SK-N-SH (cell line): ENCODE results near the gene COG3. TPM values are rescaled to one million over a fixed set of nuclear protein-coding genes. Genes with fewer than 3 reads are reported as not detected.
A peak's percentile ranks its signal among the peaks of the same experiment; 100 is the strongest.

Source experiments
- CTCF ChIA-PET: fragments of 300-600, 350-600 bp; formaldehyde crosslinking; extraction: SDS; loops from one replicate; lab custom pipeline; 2021; lab: Yijun Ruan, JAX
- POLR2A ChIA-PET: fragments of 350-600 bp; sonication (Branson Sonifier 250); formaldehyde crosslinking; extraction: SDS; loops from one replicate; lab custom pipeline; 2020; ENCODE audit warnings: antibody characterized with exemption, inconsistent platforms; lab: Yijun Ruan, JAX
- DNase-seq: peaks from one replicate; pipeline ENCODE4 v3.0.0; 2012
- H2AFZ ChIP-seq: fragments of 200-600 bp; sonication (generic); 2 replicates; pipeline ENCODE4 v1.8.1; 2016; ENCODE audit warnings: antibody characterized with exemption, mild to moderate bottlenecking, low read depth
- H3F3A ChIP-seq: fragments of 200-600 bp; sonication (generic); replicated peaks from 2 replicates; pipeline ENCODE3; 2016; ENCODE audit warnings: antibody characterized with exemption, mild to moderate bottlenecking; ENCODE audit not compliant: insufficient read depth
- H3K27ac ChIP-seq, 2 experiments: fragments of 200-500 bp in 1 of 2; fragments of 200-600 bp in 1 of 2; sonication (Bioruptor generic) in 1 of 2; sonication (generic), shearing (Covaris generic) in 1 of 2; 2 replicates each; pipeline versions ENCODE4 v1.5.1 to v1.6.1; 2014 to 2016; ENCODE audit warnings: low read depth in 2 of 2, inconsistent platforms in 1 of 2, low read length in 1 of 2, mild to moderate bottlenecking in 1 of 2, mixed read lengths in 1 of 2
- H3K27me3 ChIP-seq: fragments of 200-600 bp; sonication (generic), shearing (Covaris generic); 2 replicates; pipeline ENCODE4 v1.6.1; 2016; ENCODE audit warnings: mixed run types; ENCODE audit not compliant: insufficient read depth
- H3K36me3 ChIP-seq, 2 experiments: fragments of 200-500 bp in 1 of 2; fragments of 200-600 bp in 1 of 2; sonication (Bioruptor generic) in 1 of 2; sonication (generic) in 1 of 2; replicated peaks in 1 of 2; 2 replicates each; pipeline versions ENCODE3 to v1.5.1; 2014 to 2016; ENCODE audit warnings: low read length in 1 of 2, mild to moderate bottlenecking in 1 of 2; ENCODE audit not compliant: insufficient read depth in 2 of 2, control insufficient read depth in 1 of 2
- H3K4me1 ChIP-seq, 2 experiments: fragments of 200-500 bp in 1 of 2; fragments of 200-600 bp in 1 of 2; sonication (Bioruptor generic) in 1 of 2; sonication (generic), shearing (Covaris generic) in 1 of 2; 2 replicates each; pipeline versions ENCODE4 v1.5.1 to v1.6.1; 2014 to 2016; ENCODE audit warnings: low read depth in 1 of 2, low read length in 1 of 2, mixed run types in 1 of 2; ENCODE audit not compliant: insufficient read depth in 2 of 2, control insufficient read depth in 1 of 2
- H3K4me2 ChIP-seq: fragments of 200-600 bp; sonication (generic), shearing (Covaris generic); 2 replicates; pipeline ENCODE4 v1.6.1; 2017; ENCODE audit warnings: mixed run types
- H3K4me3 ChIP-seq, 2 experiments: fragments of 200-500 bp in 1 of 2; fragments of 200-600 bp in 1 of 2; sonication (Bioruptor generic) in 1 of 2; sonication (generic), shearing (Covaris generic) in 1 of 2; 2 replicates each; pipeline versions ENCODE4 v1.5.1 to v1.8.1; 2014 to 2016; ENCODE audit warnings: low read depth in 2 of 2, inconsistent platforms in 1 of 2, low read length in 1 of 2, mild to moderate bottlenecking in 1 of 2, mixed read lengths in 1 of 2, moderate library complexity in 1 of 2
- H3K79me2 ChIP-seq: fragments of 200-600 bp; sonication (generic); 2 replicates; pipeline ENCODE4 v1.8.1; 2017; ENCODE audit warnings: mild to moderate bottlenecking; ENCODE audit not compliant: insufficient read depth
- H3K9ac ChIP-seq: fragments of 200-600 bp; sonication (generic); 2 replicates; pipeline ENCODE4 v1.6.1; 2017; ENCODE audit warnings: mixed run types
- H3K9me2 ChIP-seq: fragments of 200-600 bp; sonication (generic); 2 replicates; pipeline ENCODE4 v1.6.1; 2017; ENCODE audit warnings: mixed run types
- H3K9me3 ChIP-seq: fragments of 200-600 bp; sonication (generic); 2 replicates; pipeline ENCODE4 v1.6.1; 2017; ENCODE audit warnings: mixed run types, mild to moderate bottlenecking, moderate library complexity
- H4K20me1 ChIP-seq: fragments of 200-600 bp; sonication (generic); 2 replicates; pipeline ENCODE4 v1.6.1; 2017; ENCODE audit warnings: mild to moderate bottlenecking, mixed run types; ENCODE audit not compliant: insufficient read depth
- CHD2 ChIP-seq: fragments of 150-350 bp; IDR thresholded peaks from 2 replicates; pipeline ENCODE4 v1.6.1; 2018; ENCODE audit warnings: low read length; ENCODE audit not compliant: partially characterized antibody
- ELF1 ChIP-seq: IDR thresholded peaks from 2 replicates; pipeline ENCODE4 v1.4.0; 2012
- EP300 ChIP-seq, 2 experiments: IDR thresholded peaks; 2 replicates each; pipeline versions ENCODE4 v1.4.0 to v1.6.1; 2012; ENCODE audit warnings: borderline replicate concordance in 1 of 2, low read depth in 1 of 2, low read length in 1 of 2
- EZH2phosphoT487 ChIP-seq: fragments of 200-600 bp; sonication (generic); IDR thresholded peaks from 2 replicates; pipeline ENCODE4 v1.6.1; 2017; ENCODE audit warnings: low read depth, mixed run types, mild to moderate bottlenecking, antibody characterized with exemption, moderate library complexity, borderline replicate concordance
- FOXJ3 ChIP-seq: sonication (generic); formaldehyde crosslinking; IDR thresholded peaks from 2 replicates; pipeline ENCODE4 v1.5.1; 2020; ENCODE audit warnings: mild to moderate bottlenecking, missing genetic modification reagents
- GATA2 ChIP-seq: sonication (generic); formaldehyde crosslinking; IDR thresholded peaks from 2 replicates; pipeline ENCODE4 v1.5.0; 2020; ENCODE audit warnings: mild to moderate bottlenecking, missing genetic modification reagents
- JUND ChIP-seq: IDR thresholded peaks from 2 replicates; pipeline ENCODE4 v1.4.0; 2012
- MEF2A ChIP-seq: IDR thresholded peaks from 2 replicates; pipeline ENCODE4 v1.4.0; 2012; ENCODE audit warnings: low read depth, borderline replicate concordance
- MXI1 ChIP-seq: IDR thresholded peaks from 2 replicates; pipeline ENCODE4 v1.6.1; 2012; ENCODE audit warnings: mild to moderate bottlenecking, low read depth, low read length, improper control_type of control experiment
- NRF1 ChIP-seq: IDR thresholded peaks from 2 replicates; pipeline ENCODE4 v1.6.1; 2012; ENCODE audit warnings: low read depth, mild to moderate bottlenecking, low read length
- POLR2AphosphoS5 ChIP-seq: IDR thresholded peaks from 2 replicates; pipeline ENCODE4 v1.6.1; 2012; ENCODE audit warnings: low read depth, low read length
- RAD21 ChIP-seq: IDR thresholded peaks from 2 replicates; pipeline ENCODE4 v1.6.1; 2012; ENCODE audit warnings: mild to moderate bottlenecking, low read length
- RCOR1 ChIP-seq: fragments of 150-350 bp; IDR thresholded peaks from 2 replicates; pipeline ENCODE4 v1.6.1; 2017; ENCODE audit warnings: antibody characterized with exemption, low read length
- RFX5 ChIP-seq: IDR thresholded peaks from 2 replicates; pipeline ENCODE4 v1.6.1; 2012; ENCODE audit warnings: mild to moderate bottlenecking, improper control_type of control experiment, low read length
- RXRA ChIP-seq: IDR thresholded peaks from 2 replicates; pipeline ENCODE4 v1.4.0; 2012; ENCODE audit warnings: low read depth, mild to moderate bottlenecking, borderline replicate concordance
- SIN3A ChIP-seq: IDR thresholded peaks from 2 replicates; pipeline ENCODE4 v1.6.1; 2012; ENCODE audit warnings: low read depth, mild to moderate bottlenecking, low read length, moderate library complexity, borderline replicate concordance
- SMC3 ChIP-seq: IDR thresholded peaks from 2 replicates; pipeline ENCODE4 v1.6.1; 2012; ENCODE audit warnings: low read depth, low read length, improper control_type of control experiment
- TAF1 ChIP-seq: IDR thresholded peaks from 2 replicates; pipeline ENCODE4 v1.6.1; 2012; ENCODE audit warnings: low read depth, mild to moderate bottlenecking, low read length, moderate library complexity, borderline replicate concordance
- TCF12 ChIP-seq: IDR thresholded peaks from 2 replicates; pipeline ENCODE4 v1.4.0; 2012
- TEAD4 ChIP-seq: IDR thresholded peaks from 2 replicates; pipeline ENCODE4 v1.4.0; 2012; ENCODE audit warnings: mild to moderate bottlenecking, borderline replicate concordance; ENCODE audit not compliant: insufficient read depth
- YY1 ChIP-seq: IDR thresholded peaks from 2 replicates; pipeline ENCODE4 v1.4.0; 2012; ENCODE audit warnings: low read depth, mild to moderate bottlenecking
- WGBS: methylation state at CpG from one replicate; pipeline ENCODE4 v1.1.6; 2017; ENCODE audit warnings: low lambda C conversion rate; 5-methylcytosine and 5-hydroxymethylcytosine counted together
- polyA plus RNA-seq, 3 experiments: library from polyadenylated mRNA; depleted of rRNA; stranded (reverse); fragments of >200 nt; gene quantifications; 2 replicates each; pipeline ENCODE4 v1.2.3, GENCODE V29; 2012
- TF ChIP-seq, protein P1 (sequence below): IDR thresholded peaks from 2 replicates; pipeline ENCODE4 v1.4.0; 2012; ENCODE audit warnings: low read depth
- TF ChIP-seq, protein P2 (sequence below): IDR thresholded peaks from 2 replicates; pipeline ENCODE4 v1.4.0; 2012; ENCODE audit warnings: low read depth, borderline replicate concordance
- TF ChIP-seq, protein P3 (sequence below): fragments of 200-600 bp; sonication (generic); IDR thresholded peaks from 2 replicates; pipeline ENCODE4 v1.6.1; 2017; ENCODE audit warnings: antibody characterized with exemption, mild to moderate bottlenecking, moderate library complexity
- TF ChIP-seq, protein P4 (sequence below): fragments of 150-350 bp; IDR thresholded peaks from 2 replicates; pipeline ENCODE4 v1.6.1; 2016; ENCODE audit warnings: mild to moderate bottlenecking, low read depth, low read length
- TF ChIP-seq, protein P5 (sequence below): IDR thresholded peaks from 2 replicates; pipeline ENCODE4; 2012
- TF ChIP-seq, protein P6 (sequence below): IDR thresholded peaks from 2 replicates; pipeline ENCODE4 v1.4.0; 2012; ENCODE audit warnings: low read depth, borderline replicate concordance

Gene COG3
- polyA plus RNA-seq, 1 of the 3 experiments (the other 2 are of a cell fraction) = 25.6 TPM

DNA sequence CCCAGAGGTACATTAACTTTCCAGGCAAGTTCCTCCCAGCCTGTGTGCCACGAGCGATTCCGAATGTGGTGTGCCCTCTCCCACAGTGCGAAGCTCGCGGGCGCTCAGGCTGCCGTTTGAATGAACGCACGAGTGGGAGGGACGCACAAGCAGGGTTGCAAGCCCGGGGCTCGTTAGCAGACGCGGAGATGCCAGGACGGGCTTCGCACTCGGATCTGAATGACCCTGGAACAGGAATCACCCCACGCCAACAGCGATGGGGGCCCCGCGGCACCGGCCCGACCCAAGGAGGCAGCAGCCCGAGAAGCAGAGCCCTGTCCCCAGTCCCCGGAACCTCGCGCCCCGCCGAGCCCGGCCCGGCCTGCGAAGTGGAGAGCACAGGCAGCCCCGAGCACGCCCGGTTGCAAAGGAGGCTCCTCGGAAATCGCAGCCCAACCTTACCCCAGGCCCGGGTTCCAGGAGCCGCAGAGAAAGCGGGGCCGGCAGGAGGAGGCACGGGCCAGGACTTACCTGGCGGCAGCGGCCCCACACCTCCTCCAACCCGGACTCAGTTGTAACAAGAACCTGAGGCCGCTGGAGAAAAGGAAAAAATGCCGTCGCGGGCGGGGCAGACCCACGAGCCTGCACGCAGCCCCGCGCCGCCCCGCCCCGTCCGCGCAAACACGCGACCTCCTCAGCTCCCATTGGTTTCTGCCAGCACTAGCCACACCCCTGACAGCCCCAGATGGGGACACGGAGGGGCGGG is 46.8 kb upstream of the COG3 start, which contains the start of gene SLC25A30:
Gene SLC25A30 (minus strand): TSS at position 584 of the 745 bp plus-strand sequence. CDS start 6,948 bp downstream, outside the sequence.
- Histone ChIP-seq H2AFZ (peak within 1 kb of the TSS; percentile 100), H3K27ac (peak within 1 kb of the TSS; percentile 68 to 82), H4K20me1 (peaks cover 4% of the 10 kb centered on the region; the same call in 1 of the 2 replicates), H3K4me3 (peak within 1 kb of the TSS; percentile 69 to 97), H3K9me3 (no peaks in the 10 kb centered on the region), H3K27me3 (no peaks in the 10 kb centered on the region), H3K4me2 (peak within 1 kb of the TSS; percentile 92), H3K9ac (peak within 1 kb of the TSS; percentile 83), H3F3A (peaks cover 19% of the 10 kb centered on the region), H3K9me2 (no peaks in the 10 kb centered on the region), H3K4me1 (peaks cover 0 to 5% of the 10 kb centered on the region in 2 experiments; a peak in 2 of 4 replicates), H3K36me3 (no peaks in the 10 kb centered on the region), H3K79me2 (peaks cover 43% of the 10 kb centered on the region)
- CTCF ChIA-PET = interaction anchor here (1.5 to 4.3 kb wide), 2 partner anchors 10 to 24 kb away, joined by 3 to 19 read pairs; no protein-coding TSS in a partner anchor
- POLR2A ChIA-PET = interaction anchor here (1.9 kb wide), 1 partner anchor 77 kb away, joined by 4 read pairs; the partner anchor contains the start of gene TPT1
- 0% methylated on average over 8 of the region's 64 CpGs for WGBS
- DNase-seq = peak; percentile 94
- TF ChIP-seq RFX5 = 0 out of 2 replicates have a peak, but pooled peaks have one; percentile 29
- TF ChIP-seq, protein P1, sequence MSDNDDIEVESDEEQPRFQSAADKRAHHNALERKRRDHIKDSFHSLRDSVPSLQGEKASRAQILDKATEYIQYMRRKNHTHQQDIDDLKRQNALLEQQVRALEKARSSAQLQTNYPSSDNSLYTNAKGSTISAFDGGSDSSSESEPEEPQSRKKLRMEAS = peak; percentile 82
- no peak for TF ChIP-seq EP300 (IDR thresholded peaks at IDR 0.05; ENCODE audit: borderline replicate concordance in 1 of 2, low read depth in 1 of 2, low read length in 1 of 2)
- TF ChIP-seq ELF1 = no peak
- TF ChIP-seq JUND = no peak
- no peak for TF ChIP-seq SMC3
- no peak for TF ChIP-seq MEF2A
- TF ChIP-seq, protein P2, sequence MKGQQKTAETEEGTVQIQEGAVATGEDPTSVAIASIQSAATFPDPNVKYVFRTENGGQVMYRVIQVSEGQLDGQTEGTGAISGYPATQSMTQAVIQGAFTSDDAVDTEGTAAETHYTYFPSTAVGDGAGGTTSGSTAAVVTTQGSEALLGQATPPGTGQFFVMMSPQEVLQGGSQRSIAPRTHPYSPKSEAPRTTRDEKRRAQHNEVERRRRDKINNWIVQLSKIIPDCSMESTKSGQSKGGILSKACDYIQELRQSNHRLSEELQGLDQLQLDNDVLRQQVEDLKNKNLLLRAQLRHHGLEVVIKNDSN = peak; percentile 36; the same call in 1 of the 2 replicates
- no peak for TF ChIP-seq EZH2phosphoT487
- TF ChIP-seq RAD21 = no peak
- TF ChIP-seq, protein P3, sequence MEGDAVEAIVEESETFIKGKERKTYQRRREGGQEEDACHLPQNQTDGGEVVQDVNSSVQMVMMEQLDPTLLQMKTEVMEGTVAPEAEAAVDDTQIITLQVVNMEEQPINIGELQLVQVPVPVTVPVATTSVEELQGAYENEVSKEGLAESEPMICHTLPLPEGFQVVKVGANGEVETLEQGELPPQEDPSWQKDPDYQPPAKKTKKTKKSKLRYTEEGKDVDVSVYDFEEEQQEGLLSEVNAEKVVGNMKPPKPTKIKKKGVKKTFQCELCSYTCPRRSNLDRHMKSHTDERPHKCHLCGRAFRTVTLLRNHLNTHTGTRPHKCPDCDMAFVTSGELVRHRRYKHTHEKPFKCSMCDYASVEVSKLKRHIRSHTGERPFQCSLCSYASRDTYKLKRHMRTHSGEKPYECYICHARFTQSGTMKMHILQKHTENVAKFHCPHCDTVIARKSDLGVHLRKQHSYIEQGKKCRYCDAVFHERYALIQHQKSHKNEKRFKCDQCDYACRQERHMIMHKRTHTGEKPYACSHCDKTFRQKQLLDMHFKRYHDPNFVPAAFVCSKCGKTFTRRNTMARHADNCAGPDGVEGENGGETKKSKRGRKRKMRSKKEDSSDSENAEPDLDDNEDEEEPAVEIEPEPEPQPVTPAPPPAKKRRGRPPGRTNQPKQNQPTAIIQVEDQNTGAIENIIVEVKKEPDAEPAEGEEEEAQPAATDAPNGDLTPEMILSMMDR = no peak
- TF ChIP-seq MXI1 = peak; percentile 85
- TF ChIP-seq, protein P4, sequence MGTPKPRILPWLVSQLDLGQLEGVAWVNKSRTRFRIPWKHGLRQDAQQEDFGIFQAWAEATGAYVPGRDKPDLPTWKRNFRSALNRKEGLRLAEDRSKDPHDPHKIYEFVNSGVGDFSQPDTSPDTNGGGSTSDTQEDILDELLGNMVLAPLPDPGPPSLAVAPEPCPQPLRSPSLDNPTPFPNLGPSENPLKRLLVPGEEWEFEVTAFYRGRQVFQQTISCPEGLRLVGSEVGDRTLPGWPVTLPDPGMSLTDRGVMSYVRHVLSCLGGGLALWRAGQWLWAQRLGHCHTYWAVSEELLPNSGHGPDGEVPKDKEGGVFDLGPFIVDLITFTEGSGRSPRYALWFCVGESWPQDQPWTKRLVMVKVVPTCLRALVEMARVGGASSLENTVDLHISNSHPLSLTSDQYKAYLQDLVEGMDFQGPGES = no peak
- TF ChIP-seq NRF1 = peak; percentile 38; the same call in 1 of the 2 replicates
- no peak for TF ChIP-seq FOXJ3 (CRISPR knock-in tag)
- peak; percentile 69; the same call in 1 of the 2 replicates for TF ChIP-seq SIN3A
- peak; percentile 15 for TF ChIP-seq CHD2
- TF ChIP-seq RCOR1 = no peak
- TF ChIP-seq GATA2 (CRISPR knock-in tag) = no peak
- no peak for TF ChIP-seq TEAD4
- TF ChIP-seq, protein P5, sequence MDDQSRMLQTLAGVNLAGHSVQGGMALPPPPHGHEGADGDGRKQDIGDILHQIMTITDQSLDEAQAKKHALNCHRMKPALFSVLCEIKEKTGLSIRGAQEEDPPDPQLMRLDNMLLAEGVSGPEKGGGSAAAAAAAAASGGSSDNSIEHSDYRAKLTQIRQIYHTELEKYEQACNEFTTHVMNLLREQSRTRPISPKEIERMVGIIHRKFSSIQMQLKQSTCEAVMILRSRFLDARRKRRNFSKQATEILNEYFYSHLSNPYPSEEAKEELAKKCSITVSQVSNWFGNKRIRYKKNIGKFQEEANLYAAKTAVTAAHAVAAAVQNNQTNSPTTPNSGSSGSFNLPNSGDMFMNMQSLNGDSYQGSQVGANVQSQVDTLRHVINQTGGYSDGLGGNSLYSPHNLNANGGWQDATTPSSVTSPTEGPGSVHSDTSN = 0 out of 2 replicates have a peak, but pooled peaks have one; percentile 28
- TF ChIP-seq, protein P6, sequence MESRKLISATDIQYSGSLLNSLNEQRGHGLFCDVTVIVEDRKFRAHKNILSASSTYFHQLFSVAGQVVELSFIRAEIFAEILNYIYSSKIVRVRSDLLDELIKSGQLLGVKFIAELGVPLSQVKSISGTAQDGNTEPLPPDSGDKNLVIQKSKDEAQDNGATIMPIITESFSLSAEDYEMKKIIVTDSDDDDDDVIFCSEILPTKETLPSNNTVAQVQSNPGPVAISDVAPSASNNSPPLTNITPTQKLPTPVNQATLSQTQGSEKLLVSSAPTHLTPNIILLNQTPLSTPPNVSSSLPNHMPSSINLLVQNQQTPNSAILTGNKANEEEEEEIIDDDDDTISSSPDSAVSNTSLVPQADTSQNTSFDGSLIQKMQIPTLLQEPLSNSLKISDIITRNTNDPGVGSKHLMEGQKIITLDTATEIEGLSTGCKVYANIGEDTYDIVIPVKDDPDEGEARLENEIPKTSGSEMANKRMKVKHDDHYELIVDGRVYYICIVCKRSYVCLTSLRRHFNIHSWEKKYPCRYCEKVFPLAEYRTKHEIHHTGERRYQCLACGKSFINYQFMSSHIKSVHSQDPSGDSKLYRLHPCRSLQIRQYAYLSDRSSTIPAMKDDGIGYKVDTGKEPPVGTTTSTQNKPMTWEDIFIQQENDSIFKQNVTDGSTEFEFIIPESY = no peak
- TF ChIP-seq YY1 = no peak
- peak; percentile 19; the same call in 1 of the 2 replicates for TF ChIP-seq TCF12
- no peak for TF ChIP-seq RXRA
- TF ChIP-seq POLR2AphosphoS5 = peak; percentile 57; the same call in 1 of the 2 replicates
- TF ChIP-seq TAF1 = no peak
